Activated CD4-positive, alpha-beta T cell treated with anti-CD3 and anti-CD28 coated beads, Interleukin-2, amount 10 ng/mL, durations not matched to agents 7 days and 5 days (primary cell): Measurements from ENCODE around the gene PTF1A. TPM values are rescaled to one million over a fixed set of nuclear protein-coding genes. Genes with fewer than 3 reads are reported as not detected.

Source experiments
- CTCF ChIA-PET: fragments of 350-600 bp; sonication (Branson Sonifier 250); formaldehyde crosslinking; loops from one replicate; lab custom pipeline; 2021; ENCODE audit warnings: antibody characterized with exemption; lab: Charles Lee
- POLR2A ChIA-PET: fragments of 350-600 bp; sonication (Branson Sonifier 250); formaldehyde crosslinking; loops from one replicate; lab custom pipeline; 2021; ENCODE audit warnings: antibody characterized with exemption; lab: Charles Lee
- DNase-seq: peaks from one replicate; pipeline ENCODE4 v3.0.0-alpha.2; 2020
- H3K27ac Mint-ChIP-seq: one replicate; pipeline ENCODE4 v1.8.0; 2021; ENCODE audit warnings: mild to moderate bottlenecking, moderate library complexity, mixed read lengths
- H3K27me3 Mint-ChIP-seq: one replicate; pipeline ENCODE4 v1.8.0; 2021; ENCODE audit warnings: mixed read lengths
- H3K36me3 Mint-ChIP-seq: one replicate; pipeline ENCODE4 v1.8.0; 2021; ENCODE audit warnings: low read depth, mixed read lengths
- H3K4me1 Mint-ChIP-seq: one replicate; pipeline ENCODE4 v1.8.0; 2021; ENCODE audit warnings: mixed read lengths
- H3K4me3 Mint-ChIP-seq: one replicate; pipeline ENCODE4 v1.8.0; 2021; ENCODE audit warnings: mild to moderate bottlenecking, moderate library complexity, mixed read lengths
- H3K9me3 Mint-ChIP-seq: one replicate; pipeline ENCODE4 v1.8.0; 2021; ENCODE audit warnings: mixed read lengths
- total RNA-seq, 2 experiments: library from RNA; stranded (reverse); gene quantifications; one replicate each; pipeline ENCODE4 v1.2.3, GENCODE V29; 2021

Gene PTF1A
- total RNA-seq, 2 experiments from 2014 or later: not detected

GRCh38 chr10:23193435-23194074 is 1.4 kb downstream of the PTF1A start:
- H3K4me1 Mint-ChIP-seq: peaks cover 2% of the 10 kb centered on the region
- peaks cover 1% of the 10 kb centered on the region for H3K36me3 Mint-ChIP-seq
- POLR2A ChIA-PET: no interaction called here
- DNase-seq: no peak
- no peak overlapping the region for H3K4me3 Mint-ChIP-seq
- H3K27ac Mint-ChIP-seq: peak overlapping the region; percentile 50
- H3K27me3 Mint-ChIP-seq: peaks cover 76% of the 10 kb centered on the region
- H3K9me3 Mint-ChIP-seq: no peaks in the 10 kb centered on the region
- CTCF ChIA-PET: interaction anchor here (0.6 kb wide), 1 partner anchor 1143 kb away, joined by 3 read pairs; no protein-coding TSS in a partner anchor

GRCh38 chr10:23194471-23194965 is 2.4 kb downstream of the PTF1A start:
- ChIA-PET POLR2A (no interaction called here), CTCF (no interaction called here)

GRCh38 chr10:23194966-23195845 is 3.1 kb downstream of the PTF1A start:
- Mint-ChIP-seq H3K4me3 (no peak overlapping the region), H3K27ac (no peak overlapping the region), H3K9me3 (no peaks in the 10 kb centered on the region), H3K4me1 (peaks cover 2% of the 10 kb centered on the region), H3K36me3 (peaks cover 1% of the 10 kb centered on the region), H3K27me3 (peaks cover 73% of the 10 kb centered on the region)
- ChIA-PET CTCF (no interaction called here), POLR2A (no interaction called here)
- no peak for DNase-seq

More at GRCh38 chr10:23194471-23194965, 2.4 kb downstream of the PTF1A start:
- no peak for DNase-seq
- H3K9me3 Mint-ChIP-seq: no peaks in the 10 kb centered on the region
- no peak overlapping the region for H3K27ac Mint-ChIP-seq
- peaks cover 1% of the 10 kb centered on the region for H3K36me3 Mint-ChIP-seq
- peaks cover 2% of the 10 kb centered on the region for H3K4me1 Mint-ChIP-seq
- H3K27me3 Mint-ChIP-seq: peaks cover 70% of the 10 kb centered on the region
- H3K4me3 Mint-ChIP-seq: no peak overlapping the region

- CTCF ChIA-PET: no interaction called here
- POLR2A ChIA-PET: no interaction called here
- Mint-ChIP-seq H3K4me3 (no peak overlapping the region), H3K36me3 (peaks cover 3% of the 10 kb centered on the region), H3K27me3 (peaks cover 73% of the 10 kb centered on the region), H3K27ac (peak overlapping the region; percentile 46), H3K4me1 (peaks cover 2% of the 10 kb centered on the region), H3K9me3 (no peaks in the 10 kb centered on the region)
- no peak for DNase-seq
These were observed 3.9 kb downstream of the PTF1A start for GRCh38 chr10:23195846-23196600.

- Mint-ChIP-seq H3K4me1 (peaks cover 2% of the 10 kb centered on the region), H3K9me3 (no peaks in the 10 kb centered on the region), H3K36me3 (peaks cover 3% of the 10 kb centered on the region), H3K4me3 (no peak overlapping the region), H3K27ac (no peak overlapping the region), H3K27me3 (peaks cover 78% of the 10 kb centered on the region)
- DNase-seq: no peak
- CTCF ChIA-PET: no interaction called here
- POLR2A ChIA-PET: no interaction called here
These were observed 4.8 kb downstream of the PTF1A start for GRCh38 chr10:23196915-23197314.

GRCh38 chr10:23197416-23197861 is 5.3 kb downstream of the PTF1A start:
- no peaks in the 10 kb centered on the region for H3K9me3 Mint-ChIP-seq

GRCh38 chr10:23198610-23198939 is 6.5 kb downstream of the PTF1A start:
- no peak overlapping the region for H3K4me3 Mint-ChIP-seq

More at GRCh38 chr10:23197416-23197861, 5.3 kb downstream of the PTF1A start:
- H3K4me1 Mint-ChIP-seq: peaks cover 2% of the 10 kb centered on the region
- no peak overlapping the region for H3K27ac Mint-ChIP-seq
- H3K36me3 Mint-ChIP-seq: peaks cover 3% of the 10 kb centered on the region
- CTCF ChIA-PET: no interaction called here
- H3K4me3 Mint-ChIP-seq: no peak overlapping the region
- no peak for DNase-seq
- POLR2A ChIA-PET: no interaction called here
- H3K27me3 Mint-ChIP-seq: peaks cover 81% of the 10 kb centered on the region

GRCh38 chr10:23198940-23199767 is 7.0 kb downstream of the PTF1A start:
- Mint-ChIP-seq H3K9me3 (no peaks in the 10 kb centered on the region), H3K4me1 (no peaks in the 10 kb centered on the region), H3K27ac (no peak overlapping the region), H3K36me3 (peaks cover 2% of the 10 kb centered on the region), H3K27me3 (peaks cover 90% of the 10 kb centered on the region), H3K4me3 (no peak overlapping the region)
- CTCF ChIA-PET: no interaction called here
- no peak for DNase-seq
- POLR2A ChIA-PET: no interaction called here

More at GRCh38 chr10:23198610-23198939, 6.5 kb downstream of the PTF1A start:
- H3K27ac Mint-ChIP-seq: no peak overlapping the region
- peaks cover 1% of the 10 kb centered on the region for H3K4me1 Mint-ChIP-seq
- ChIA-PET CTCF (no interaction called here), POLR2A (no interaction called here)
- DNase-seq: no peak
- peaks cover 3% of the 10 kb centered on the region for H3K36me3 Mint-ChIP-seq
- no peaks in the 10 kb centered on the region for H3K9me3 Mint-ChIP-seq
- H3K27me3 Mint-ChIP-seq: peaks cover 89% of the 10 kb centered on the region

GRCh38 chr10:23199768-23200511 is 7.8 kb downstream of the PTF1A start:
- no peak for DNase-seq
- POLR2A ChIA-PET: no interaction called here
- H3K27ac Mint-ChIP-seq: peak overlapping the region; percentile 13
- peaks cover 92% of the 10 kb centered on the region for H3K27me3 Mint-ChIP-seq
- no peak overlapping the region for H3K4me3 Mint-ChIP-seq
- CTCF ChIA-PET: no interaction called here
- H3K4me1 Mint-ChIP-seq: no peaks in the 10 kb centered on the region
- H3K36me3 Mint-ChIP-seq: peaks cover 2% of the 10 kb centered on the region
- H3K9me3 Mint-ChIP-seq: no peaks in the 10 kb centered on the region

GRCh38 chr10:23200586-23200985 is 8.5 kb downstream of the PTF1A start:
- Mint-ChIP-seq H3K36me3 (peaks cover 2% of the 10 kb centered on the region), H3K4me3 (no peak overlapping the region), H3K4me1 (no peaks in the 10 kb centered on the region), H3K9me3 (no peaks in the 10 kb centered on the region), H3K27ac (no peak overlapping the region), H3K27me3 (peaks cover 89% of the 10 kb centered on the region)
- ChIA-PET CTCF (no interaction called here), POLR2A (no interaction called here)
- no peak for DNase-seq

GRCh38 chr10:23200997-23201652 is 9.0 kb downstream of the PTF1A start:
- ChIA-PET CTCF (no interaction called here), POLR2A (no interaction called here)
- H3K4me3 Mint-ChIP-seq: no peak overlapping the region

More at GRCh38 chr10:23200997-23201652, 9.0 kb downstream of the PTF1A start:
- no peak for DNase-seq
- no peaks in the 10 kb centered on the region for H3K4me1 Mint-ChIP-seq
- H3K27me3 Mint-ChIP-seq: peaks cover 86% of the 10 kb centered on the region
- H3K27ac Mint-ChIP-seq: no peak overlapping the region
- H3K9me3 Mint-ChIP-seq: no peaks in the 10 kb centered on the region
- peaks cover 2% of the 10 kb centered on the region for H3K36me3 Mint-ChIP-seq
